RCC 7860 (cell line): ENCODE measurements around the gene LNPEP.

Experiments
- DNase-seq: peaks from one replicate; pipeline ENCODE4 v3.0.0-alpha.2; 2015; ENCODE audit warnings: low spot score
- FAIRE-seq: peaks from 2 replicates; lab custom pipeline; 2012; peaks lifted over from hg19 to GRCh38; lab: Jason Lieb, UNC

The LNPEP gene

GRCh38 chr5:96994493-96994892 lies 58.6 kb downstream of the LNPEP start:
- DNase-seq (no peak), FAIRE-seq (no peak)

- FAIRE-seq = no peak
- DNase-seq = no peak
Observed at GRCh38 chr5:96995419-96995818, 59.5 kb downstream of the LNPEP start.

GRCh38 chr5:96997265-96997859 lies 61.5 kb downstream of the LNPEP start:
- DNase-seq (peak; percentile 8), FAIRE-seq (peak; percentile 30)

GRCh38 chr5:96999856-97000255 lies 64.0 kb downstream of the LNPEP start:
- no peak for DNase-seq
- FAIRE-seq = no peak

- FAIRE-seq (no peak), DNase-seq (no peak)
Observed at GRCh38 chr5:97000391-97000790, 64.5 kb downstream of the LNPEP start.

GRCh38 chr5:97002983-97003382 lies 67.1 kb downstream of the LNPEP start:
- FAIRE-seq = no peak

GRCh38 chr5:97004423-97005060 lies 68.7 kb downstream of the LNPEP start:
- FAIRE-seq (no peak), DNase-seq (no peak)

More at GRCh38 chr5:97002983-97003382, 67.1 kb downstream of the LNPEP start:
- DNase-seq = no peak

- FAIRE-seq (no peak), DNase-seq (no peak)
Observed at GRCh38 chr5:97006454-97007060, 70.7 kb downstream of the LNPEP start.

- no peak for FAIRE-seq
- DNase-seq = no peak
Observed at GRCh38 chr5:97009212-97009898, 73.5 kb downstream of the LNPEP start.

- FAIRE-seq = no peak
- no peak for DNase-seq
Observed at GRCh38 chr5:97009921-97010320, 74.0 kb downstream of the LNPEP start.

GRCh38 chr5:97010606-97011005 lies 74.7 kb downstream of the LNPEP start:
- DNase-seq = no peak
- FAIRE-seq = no peak

GRCh38 chr5:97011567-97011966 lies 75.7 kb downstream of the LNPEP start:
- DNase-seq = no peak
- no peak for FAIRE-seq

GRCh38 chr5:97019435-97020117 lies 83.7 kb downstream of the LNPEP start:
- FAIRE-seq = no peak
- no peak for DNase-seq

GRCh38 chr5:97021416-97021815 lies 85.5 kb downstream of the LNPEP start:
- no peak for DNase-seq

GRCh38 chr5:97022898-97023297 lies 87.0 kb downstream of the LNPEP start:
- DNase-seq = no peak

More at GRCh38 chr5:97021416-97021815, 85.5 kb downstream of the LNPEP start:
- no peak for FAIRE-seq

GRCh38 chr5:97026721-97027120 lies 90.8 kb downstream of the LNPEP start:
- DNase-seq = no peak
- no peak for FAIRE-seq

More at GRCh38 chr5:97022898-97023297, 87.0 kb downstream of the LNPEP start:
- FAIRE-seq = no peak

GRCh38 chr5:97037819-97038218 lies 101.9 kb downstream of the LNPEP start:
- no peak for DNase-seq

GRCh38 chr5:97041239-97041638 lies 105.4 kb downstream of the LNPEP start:
- FAIRE-seq (no peak), DNase-seq (no peak)

More at GRCh38 chr5:97037819-97038218, 101.9 kb downstream of the LNPEP start:
- no peak for FAIRE-seq

- FAIRE-seq (no peak), DNase-seq (no peak)
Observed at GRCh38 chr5:97042996-97043395, 107.1 kb downstream of the LNPEP start.

GRCh38 chr5:97043511-97043910 lies 107.6 kb downstream of the LNPEP start:
- DNase-seq (no peak), FAIRE-seq (no peak)

- no peak for DNase-seq
- no peak for FAIRE-seq
Observed at GRCh38 chr5:97044052-97044451, 108.2 kb downstream of the LNPEP start.
